SHP77 treated with DMSO at 0.1 percent for 48 hours (cell line): ENCODE data around the gene SLC4A4.
A peak's percentile ranks its signal among the peaks of the same experiment; 100 is the strongest.

Experiments used
- DNase-seq: peaks from one replicate; lab custom pipeline; 2025; lab: John Stamatoyannopoulos, UW

Gene SLC4A4

DNA sequence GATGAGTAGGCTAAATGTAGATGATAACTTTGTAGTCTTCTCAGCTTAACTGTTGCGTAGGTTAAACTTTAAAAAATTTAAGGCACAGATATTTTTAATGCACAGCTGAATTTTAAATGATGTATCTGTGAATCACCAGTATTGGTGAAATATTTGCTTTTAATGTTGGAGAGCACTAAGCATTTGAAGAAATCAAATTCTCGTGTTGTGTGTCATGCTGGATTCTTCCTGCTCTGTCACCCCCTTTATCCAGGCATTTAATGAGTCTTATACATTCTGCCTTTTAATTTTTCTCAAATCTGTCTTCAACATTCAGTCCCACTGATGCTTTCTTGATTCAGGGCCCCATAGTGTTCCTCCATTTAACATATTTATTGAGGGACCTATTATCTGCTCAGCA is 76.7 kb downstream of the SLC4A4 start:
- DNase-seq: no peak

DNA sequence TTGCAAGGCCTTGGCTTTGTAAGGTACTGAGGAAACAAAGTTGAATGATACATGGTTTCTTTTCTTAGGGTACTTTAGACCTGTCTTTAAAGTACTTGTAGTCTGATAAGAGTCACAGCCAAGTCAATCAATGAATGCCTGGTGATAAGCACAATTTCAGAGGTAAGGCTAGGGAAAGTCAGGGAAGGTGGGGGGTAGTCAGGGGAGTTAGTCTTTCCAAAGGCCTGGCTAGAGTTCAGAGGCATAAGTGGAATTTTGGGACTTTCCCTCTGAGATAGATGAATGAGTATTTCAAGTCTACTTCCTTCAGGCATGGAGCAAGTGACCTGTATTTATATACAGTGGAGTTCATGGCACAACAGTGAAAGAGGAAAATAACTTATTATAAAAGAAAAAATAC is 78.3 kb downstream of the SLC4A4 start:
- no peak for DNase-seq

DNA sequence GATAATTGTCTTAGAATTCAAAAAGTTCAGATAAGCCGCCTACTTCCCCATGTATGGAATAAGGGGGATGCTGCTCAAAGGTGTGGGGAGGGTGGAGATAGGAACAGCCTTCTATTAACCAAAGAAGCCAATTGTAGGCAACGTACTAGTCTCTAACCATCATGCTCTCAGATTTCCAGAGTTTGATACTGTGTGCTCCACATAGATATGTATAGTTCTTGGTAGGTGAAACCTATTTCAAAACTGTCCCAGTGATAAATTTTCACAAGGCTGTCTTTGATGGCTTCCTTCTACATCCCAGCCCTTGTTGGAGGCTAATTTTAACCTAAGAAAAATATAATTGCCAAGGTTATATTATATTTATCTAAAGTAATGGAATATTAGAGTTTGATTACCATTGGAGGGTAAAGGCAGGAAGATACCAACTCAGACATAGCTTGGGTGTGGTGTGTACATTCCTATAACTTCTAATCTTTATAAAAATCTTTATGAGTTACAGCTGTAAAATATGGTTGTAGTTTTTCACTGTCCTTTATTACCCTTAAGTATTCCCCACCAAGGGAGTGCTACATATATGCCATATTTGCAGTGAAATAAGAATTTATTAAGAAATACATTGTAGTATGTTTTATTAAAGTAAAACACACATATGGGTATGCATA is 87.7 kb downstream of the SLC4A4 start:
- no peak for DNase-seq

DNA sequence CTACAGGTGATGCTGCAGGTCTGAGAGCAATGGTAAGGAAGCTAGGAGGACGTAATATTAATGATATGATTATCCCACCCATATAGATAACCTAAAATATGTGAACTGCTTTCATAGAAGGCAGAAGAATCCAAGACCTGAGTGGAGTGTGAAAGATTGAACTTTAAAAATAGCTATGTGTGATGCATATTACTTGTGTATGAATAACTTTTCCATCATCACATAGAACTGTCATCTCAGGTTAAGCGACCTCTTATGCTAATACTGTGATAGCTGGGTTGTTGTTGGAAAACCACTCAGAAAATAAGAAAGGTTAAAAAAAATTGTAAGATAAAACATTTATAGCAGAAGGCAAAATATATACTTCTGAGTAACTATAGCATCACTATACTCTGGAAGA is 90.3 kb downstream of the SLC4A4 start:
- no peak for DNase-seq

DNA sequence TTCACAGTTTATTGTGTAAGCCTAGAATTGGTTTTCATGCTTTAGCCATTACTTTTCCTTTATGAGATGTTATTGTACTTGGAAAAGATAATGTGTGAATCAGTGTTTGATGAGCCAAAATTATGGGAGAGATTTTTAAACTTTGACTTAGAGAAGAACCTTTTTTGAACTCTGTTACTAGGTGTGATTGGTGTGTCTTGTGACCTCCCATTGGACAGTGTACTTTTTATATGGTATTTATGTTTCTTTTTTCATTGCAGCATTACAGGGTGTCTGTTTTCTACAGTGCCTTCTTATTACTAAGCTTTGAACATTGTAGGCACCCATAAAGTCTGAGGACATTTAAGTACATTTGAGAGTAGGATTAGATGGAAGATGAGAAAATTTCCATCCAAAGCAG is 91.1 kb downstream of the SLC4A4 start:
- no peak for DNase-seq

DNA sequence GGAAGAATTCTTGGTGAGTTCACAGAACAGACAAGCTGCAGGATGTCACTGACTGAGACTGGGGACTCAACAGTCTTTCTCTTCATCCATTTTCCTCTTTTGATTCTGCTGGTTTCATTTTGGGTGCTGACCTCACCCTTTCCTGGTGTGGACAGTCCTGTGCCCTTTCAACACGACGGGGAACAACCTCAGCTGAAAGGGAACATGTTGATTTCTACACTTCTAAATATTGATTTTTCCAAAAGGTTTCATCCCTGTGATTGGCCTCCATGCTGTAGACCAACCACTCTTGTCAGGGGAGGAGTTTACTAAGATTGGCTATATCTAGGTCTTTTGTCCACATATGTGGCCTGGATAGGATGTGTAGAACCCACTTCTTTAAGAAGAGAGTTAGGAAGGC is 91.8 kb downstream of the SLC4A4 start:
- no peak for DNase-seq

DNA sequence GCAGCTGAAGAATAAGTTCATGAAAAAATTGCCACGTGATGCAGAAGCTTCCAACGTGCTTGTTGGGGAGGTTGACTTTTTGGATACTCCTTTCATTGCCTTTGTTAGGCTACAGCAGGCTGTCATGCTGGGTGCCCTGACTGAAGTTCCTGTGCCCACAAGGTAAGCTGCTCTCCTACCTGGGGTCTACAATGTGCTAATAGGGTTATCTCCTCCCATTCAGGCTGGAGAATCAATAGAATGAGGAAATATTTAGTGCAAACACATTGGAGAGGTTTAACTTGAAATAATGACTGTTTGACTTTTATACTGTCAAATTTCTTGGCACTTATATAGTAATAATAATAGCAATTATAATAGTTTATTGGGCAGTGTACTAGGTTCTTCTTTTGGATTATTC is 101.8 kb downstream of the SLC4A4 start:
- DNase-seq: no peak

DNA sequence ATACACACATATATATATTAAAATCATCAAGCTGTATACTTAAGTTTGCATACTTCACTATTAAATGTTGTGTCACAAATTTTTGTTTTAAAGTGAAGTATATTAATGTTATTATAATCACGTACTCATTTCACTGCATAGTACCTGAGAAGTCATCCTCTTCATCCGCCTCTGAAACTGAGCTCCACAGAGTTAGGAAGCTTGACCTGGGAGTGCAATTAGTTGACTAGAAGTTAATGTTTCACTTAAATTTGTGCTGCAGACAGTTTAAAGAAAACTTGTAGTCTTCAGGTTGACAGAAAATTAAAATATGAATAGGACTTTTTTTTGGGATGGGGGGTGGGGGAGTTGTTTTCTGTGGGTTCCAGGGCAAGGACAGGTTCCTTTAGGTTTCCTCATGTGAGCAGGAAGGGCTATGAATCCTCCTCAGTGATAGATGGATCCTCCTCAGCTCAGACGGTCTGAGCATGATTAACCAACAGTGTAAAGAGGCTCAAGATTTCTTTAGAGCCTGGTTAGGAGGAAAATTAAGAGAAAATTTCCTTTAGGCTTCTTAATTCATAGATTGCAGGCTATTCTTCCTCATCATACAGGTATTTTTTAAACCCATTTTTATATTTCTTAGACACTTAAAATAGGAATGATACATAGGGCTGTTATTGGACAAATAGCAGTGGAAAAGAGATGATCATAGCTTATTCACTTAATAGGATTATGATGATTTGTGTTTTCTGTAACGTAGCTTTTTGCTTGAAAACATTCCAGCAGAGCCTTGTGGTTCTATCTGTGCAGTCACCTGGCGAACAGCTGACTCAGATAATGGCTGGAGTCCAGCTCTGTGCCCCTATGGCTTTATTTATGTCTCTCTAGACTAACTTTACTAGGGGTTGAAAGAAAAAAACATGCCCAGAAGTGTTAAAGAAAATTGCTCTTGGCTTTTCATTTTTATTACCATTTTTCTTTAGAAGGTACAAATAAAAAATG is 102.7 kb downstream of the SLC4A4 start:
- DNase-seq: no peak

DNA sequence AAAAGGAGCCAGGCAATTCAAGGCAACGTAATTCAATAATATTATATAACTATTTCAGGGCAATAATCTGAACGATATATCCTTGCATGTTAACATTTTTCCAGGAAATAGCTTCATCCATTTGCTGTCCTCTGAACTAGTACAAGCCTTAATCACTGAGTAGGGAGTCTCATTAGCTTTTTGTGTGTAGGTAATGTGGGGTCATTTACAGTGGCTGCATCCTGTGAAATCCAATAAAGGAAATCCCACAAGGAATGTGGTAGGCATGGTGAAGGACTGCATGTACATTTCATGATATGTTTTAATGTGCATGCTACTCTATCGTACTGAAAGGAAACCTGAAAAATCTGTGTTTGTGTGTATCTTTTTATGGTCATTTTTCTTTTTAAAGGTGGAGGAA is 103.5 kb downstream of the SLC4A4 start:
- no peak for DNase-seq

DNA sequence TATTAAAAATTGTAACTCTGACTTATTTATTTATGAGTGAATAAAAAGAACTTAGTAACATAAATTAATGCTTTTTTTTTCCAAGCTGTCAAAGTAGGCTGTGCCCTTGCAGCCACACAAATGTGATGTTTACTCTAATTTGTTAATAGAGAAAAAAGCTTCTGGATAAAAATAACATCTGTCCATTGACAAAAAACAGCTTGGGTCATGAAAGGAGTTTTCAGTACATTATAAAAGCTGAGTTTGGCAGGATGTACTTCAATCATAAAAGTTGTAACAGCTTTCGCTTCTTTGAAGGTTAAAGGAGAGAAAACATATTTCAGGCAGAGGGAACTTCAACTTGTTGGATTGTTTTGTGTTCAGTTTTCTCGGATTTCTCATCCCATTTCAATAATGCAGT is 105.6 kb downstream of the SLC4A4 start:
- no peak for DNase-seq

DNA sequence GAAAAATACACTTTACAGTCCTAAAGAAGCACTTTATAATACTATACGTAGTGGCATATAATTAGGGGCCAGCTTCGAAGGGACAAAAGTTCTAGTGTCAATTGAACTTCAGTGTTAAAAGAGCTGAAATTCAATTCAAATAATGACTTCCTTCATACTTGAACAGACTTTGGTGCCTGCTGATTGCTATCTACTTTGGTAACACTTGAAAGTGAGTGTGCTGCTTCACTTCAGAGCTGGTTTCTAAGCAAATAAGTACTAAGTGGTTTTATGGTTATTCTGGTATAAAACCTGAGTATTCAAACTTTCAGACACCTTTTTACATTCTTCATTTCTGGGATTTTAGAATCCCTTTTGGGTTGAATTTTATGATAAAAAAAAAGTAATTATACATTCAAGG is 107.0 kb downstream of the SLC4A4 start:
- no peak for DNase-seq

DNA sequence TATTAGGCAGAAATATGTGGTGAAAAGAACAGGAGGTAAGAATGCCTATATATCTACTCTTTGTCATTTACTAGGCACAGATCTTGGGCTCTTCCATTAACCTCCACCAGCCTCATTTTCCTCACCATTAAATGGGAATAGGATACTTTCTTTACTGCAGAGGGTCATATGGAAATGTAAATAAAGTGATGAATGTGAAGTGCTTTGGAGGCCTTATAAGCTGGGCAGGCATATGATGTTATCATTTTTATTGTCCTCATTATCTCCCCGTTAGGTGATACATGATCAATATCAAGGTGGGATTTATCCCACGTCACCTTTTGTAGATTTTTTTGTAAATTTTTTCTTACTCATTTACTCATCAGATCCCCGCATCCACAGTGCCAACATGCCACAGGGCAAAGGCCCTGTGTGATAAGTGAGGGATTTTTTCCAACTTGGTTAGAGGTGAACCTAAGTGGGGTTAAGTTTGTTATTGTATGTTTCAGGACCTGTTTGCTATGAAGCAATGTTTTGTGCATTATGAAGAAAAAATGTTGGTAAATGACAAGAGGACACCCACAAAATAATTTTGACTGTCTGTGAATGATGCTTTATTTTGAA is 107.8 kb downstream of the SLC4A4 start:
- DNase-seq: no peak

DNA sequence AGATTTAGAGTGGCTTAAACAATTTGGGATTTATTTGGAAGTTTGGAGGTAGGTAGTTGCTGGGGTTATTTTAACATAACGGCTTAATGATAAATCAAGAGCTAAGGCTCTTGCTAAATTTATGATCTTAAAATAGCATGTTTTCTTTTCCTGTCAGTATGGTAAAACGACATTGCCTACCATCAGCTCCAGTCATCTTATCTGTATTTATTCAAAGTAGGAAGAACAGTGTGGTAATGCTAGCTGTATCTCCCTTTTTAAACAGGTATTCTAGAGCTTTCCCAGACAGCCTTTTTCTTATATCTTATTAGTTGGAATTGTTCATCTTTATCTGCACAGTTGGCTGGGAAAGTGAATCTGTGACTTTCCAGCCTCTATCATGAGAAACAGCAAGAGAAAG is 110.2 kb downstream of the SLC4A4 start:
- no peak for DNase-seq

DNA sequence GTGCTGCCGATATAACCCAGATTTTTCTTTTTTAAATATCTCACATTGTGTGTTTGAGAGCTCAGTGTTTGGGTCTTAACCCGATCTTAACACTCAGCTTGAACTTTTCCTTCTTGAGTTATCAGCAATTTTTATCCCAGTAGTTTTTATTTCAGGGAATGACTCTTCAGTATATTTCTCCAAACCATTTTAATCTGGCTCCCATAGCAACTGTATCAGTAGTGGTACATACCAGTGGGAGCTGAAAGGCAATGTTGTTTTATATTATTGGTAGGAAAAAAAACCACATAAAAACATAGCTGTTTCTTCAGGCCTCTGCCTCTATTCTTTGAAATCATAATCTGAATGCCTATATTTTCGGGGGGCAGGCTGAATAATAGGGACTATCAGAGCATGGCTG is 111.1 kb downstream of the SLC4A4 start:
- DNase-seq: no peak

DNA sequence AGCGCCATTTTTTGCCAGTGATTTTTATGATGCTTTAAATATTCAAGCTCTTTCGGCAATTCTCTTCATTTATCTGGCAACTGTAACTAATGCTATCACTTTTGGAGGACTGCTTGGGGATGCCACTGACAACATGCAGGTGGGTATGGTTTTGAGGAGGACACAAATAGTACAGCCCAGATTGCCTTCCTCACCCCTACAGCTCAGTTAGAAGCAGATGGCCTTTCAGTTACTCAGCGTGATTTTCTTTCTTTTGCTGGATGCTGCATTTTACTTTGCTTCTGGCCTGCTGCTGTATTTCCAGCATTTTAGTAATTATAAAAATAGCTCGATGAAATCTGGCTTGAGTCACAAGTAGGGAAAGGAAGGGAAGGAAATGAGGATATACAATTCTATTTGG is 114.7 kb downstream of the SLC4A4 start:
- DNase-seq: no peak

DNA sequence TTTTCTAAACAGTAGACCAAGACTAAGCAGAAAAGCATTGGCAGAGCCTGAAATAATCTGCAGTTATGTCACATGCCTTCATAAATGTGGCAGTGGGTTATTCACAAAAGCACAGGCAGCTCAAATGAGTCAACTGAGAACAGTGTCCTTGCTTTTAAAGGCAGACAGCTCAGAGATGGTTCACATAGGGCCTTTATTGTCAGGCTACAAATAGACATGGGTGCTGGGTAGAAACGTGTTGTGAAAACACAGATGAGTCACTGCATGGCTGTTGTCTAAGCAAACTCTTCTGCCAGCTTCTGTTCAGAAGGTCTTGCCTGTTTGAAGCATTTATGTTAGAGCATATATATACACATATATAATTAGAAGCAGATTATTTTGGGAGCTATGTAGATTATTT is 118.0 kb downstream of the SLC4A4 start:
- DNase-seq: peak; percentile 42

DNA sequence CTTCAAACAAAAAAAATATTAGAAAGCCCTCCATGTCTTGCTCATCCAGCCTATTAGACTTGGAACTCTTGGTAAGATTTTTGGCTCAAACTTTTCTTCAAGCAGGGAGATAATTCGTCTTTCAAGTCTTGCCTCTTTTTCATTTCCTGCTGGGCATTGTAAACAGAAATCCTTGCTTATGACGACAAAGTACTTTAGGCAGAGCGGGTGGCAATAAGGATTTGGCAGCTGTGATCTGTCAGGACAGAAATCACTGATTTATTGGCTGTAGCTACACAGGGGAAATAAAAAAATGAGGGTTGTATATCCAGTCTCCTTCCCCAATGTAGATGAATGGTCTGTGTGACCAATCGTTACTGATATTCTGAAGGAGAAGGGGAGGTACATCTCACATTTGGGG is 121.6 kb downstream of the SLC4A4 start:
- peak; percentile 62 for DNase-seq

DNA sequence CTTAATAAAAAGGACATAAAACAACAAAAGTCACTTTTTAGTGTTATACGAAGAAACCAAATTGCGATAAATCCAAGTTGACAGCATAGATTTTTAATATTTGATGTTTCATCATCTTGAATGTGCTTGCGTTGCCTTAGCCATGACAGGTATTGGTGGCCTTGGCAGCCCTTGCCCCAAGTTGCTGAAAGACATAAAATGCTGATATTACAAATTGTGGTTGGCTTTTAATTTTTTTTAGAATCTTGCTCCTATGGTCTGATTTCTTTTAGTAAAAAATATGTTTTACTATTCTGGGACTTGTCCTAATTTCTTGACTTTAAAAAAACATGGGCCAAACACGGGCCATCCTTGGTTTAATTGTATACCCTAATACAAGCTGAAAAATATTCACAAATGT is 122.6 kb downstream of the SLC4A4 start:
- no peak for DNase-seq

DNA sequence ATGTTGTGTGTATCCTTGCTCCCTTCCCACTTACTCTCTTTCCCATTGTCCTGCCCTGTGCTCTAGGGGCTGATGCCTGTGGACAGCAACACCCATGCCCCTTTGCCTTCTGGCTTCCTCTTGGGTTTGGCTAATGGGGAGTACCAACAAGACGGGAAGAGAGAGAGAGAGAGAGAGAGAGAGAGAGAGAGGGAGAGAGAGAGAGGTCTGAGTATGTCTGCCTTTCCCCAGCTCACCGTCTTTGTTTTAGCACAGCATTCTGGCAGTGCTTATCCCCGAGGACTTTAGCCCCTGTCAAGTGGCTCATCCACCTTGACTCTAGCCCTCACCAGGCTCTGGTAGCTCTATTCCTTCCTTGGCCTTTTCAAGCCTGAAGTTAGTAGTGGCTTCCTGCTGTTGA is 128.0 kb downstream of the SLC4A4 start:
- DNase-seq: no peak

DNA sequence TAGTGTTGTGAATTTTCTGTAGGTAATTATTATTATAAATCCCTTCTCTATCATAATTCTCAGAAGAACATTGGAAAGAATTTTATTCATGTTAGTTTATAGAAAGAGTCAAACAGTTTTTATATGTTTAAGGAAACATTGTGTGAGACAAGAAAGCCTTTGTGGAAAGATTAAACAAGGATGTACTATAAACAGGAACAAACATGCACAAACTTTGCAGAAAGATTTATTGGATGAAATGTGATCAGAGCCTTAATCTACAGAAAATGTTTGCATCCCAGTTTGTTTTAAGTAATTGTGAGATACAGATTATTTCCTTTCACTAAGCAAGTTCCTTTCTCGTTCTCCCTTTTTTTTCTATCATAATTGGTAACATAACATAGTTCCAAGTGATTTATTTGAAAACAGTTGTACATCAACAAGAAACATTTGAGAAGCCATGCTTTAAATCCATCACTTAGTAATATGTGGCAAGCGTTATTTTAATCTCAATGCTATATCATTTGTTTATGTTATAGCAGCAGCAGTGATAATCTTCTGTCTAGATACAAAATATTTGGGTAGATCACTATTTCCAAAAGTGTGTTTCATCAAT is 129.4 kb downstream of the SLC4A4 start:
- no peak for DNase-seq

DNA sequence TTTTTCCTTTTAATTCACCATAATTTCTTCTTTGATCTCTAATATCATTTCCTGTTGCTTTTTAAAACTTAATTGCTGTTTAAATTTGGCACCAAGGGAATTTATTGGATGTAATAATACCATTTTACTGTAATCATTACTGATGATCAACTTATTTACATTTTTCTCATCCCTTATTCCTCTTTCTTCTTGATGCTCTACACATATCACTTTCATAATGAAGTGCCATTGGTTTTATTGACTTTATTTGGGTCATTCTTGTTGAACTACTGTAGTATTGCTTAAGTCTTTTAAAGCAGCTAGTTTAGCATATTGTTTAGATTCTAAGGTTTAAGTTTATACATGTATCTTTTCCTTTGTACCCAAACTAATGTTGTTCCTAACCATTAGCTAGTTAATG is 130.7 kb downstream of the SLC4A4 start:
- no peak for DNase-seq

DNA sequence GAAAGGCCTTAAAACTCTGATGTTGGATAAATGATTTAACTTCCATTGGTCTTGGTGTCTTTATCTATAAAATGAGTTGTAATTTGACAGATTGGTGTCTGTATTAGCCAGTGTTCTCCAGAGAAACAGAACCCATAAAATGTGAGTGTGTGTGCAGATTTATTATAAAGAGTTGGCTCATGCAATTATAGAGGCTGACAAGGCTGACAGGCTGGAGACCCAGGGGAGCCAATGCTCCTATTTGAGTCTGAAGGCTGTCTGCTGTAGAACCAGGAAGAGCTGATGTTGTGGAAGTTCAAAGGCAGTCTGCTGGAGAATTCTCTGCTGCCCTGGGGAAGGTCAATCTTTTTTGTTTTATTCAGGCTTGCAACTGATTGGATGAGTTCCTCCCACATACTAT is 131.7 kb downstream of the SLC4A4 start:
- no peak for DNase-seq

DNA sequence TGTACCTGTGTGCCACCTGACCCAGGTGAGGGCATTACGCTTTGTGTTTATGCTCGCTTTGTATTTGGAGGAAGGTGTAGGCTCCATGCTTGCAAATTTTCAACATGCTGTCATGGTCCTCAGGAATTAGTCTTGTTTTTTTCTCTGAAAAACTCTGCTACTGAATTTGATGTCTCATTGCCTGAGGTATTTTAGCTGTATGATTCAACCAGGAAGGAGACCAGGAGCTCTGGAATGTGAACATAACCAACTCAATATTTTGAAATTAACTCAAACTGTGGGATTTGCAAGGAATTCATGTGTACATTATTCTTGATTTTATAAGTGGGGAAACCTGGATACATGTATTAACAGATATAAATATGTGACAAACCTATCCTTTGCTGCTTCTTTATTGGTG is 134.1 kb downstream of the SLC4A4 start:
- DNase-seq: no peak
